ENCODE data around the gene BAIAP2.

GRCh38 chr17:81029859-81030258 is 5.1 kb upstream of the BAIAP2 start:
- no peak for TF ChIP-seq CTCF (IDR thresholded peaks at IDR 0.05)
- TF ChIP-seq POLR2A (IDR thresholded peaks at IDR 0.05), result no peak

Measured in thyroid gland (tissue), 4 donors.